Keratinocyte (primary cell): Measurements from ENCODE around the gene SOWAHC.

Source experiments
- EZH2 ChIP-seq: IDR thresholded peaks from one replicate; pipeline ENCODE4 v1.6.1; 2012; ENCODE audit warnings: inconsistent platforms, mild to moderate bottlenecking, low read length, moderate library complexity
- TF ChIP-seq, protein P1 (sequence below), 3 experiments: IDR thresholded peaks in 1 of 3; conservative IDR thresholded peaks in 1 of 3; optimal IDR thresholded peaks in 1 of 3; 2 replicates in 2 of 3; 3 replicates in 1 of 3; pipeline versions ENCODE3 to v1.5.1; 2011; ENCODE audit warnings: low read length in 3 of 3, mild to moderate bottlenecking in 3 of 3, moderate library complexity in 2 of 3, control low read depth in 1 of 3, inconsistent platforms in 1 of 3; ENCODE audit not compliant: insufficient read depth in 2 of 3; ENCODE audit errors: extremely low read depth in 1 of 3

DNA sequence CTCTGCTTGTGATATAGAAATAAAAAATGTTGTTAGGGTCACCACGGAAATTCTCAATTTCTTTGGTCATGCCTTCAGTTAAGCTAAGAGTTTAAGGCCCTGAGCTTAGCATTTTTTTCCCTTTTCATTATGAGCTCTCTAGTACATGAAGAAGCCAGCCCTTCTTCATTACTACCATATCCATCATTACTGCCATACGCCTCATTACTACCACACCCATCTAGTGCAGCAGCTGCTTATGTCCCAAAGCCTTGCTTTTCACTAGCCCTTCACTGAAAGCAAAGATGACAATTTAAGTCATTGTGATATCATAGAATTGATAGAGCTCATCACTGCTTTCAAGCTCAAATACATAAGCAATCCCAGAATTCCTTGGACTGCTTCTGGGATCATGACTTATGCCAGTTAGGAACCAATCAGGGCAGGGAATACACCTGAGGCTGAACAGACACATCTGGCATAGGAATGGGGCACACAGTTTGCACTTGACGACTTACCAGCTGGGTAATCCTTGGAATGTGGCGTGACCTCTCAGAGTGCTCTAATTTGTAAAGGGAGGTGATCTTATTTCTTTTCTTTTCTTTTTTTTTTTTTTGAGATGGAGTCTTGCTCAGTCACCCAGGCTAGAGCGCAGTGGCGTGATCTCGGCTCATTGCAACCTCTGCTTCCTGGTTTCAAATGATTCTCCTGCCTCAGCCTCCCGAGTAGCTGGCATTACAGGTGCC, 40.3 kb downstream of the SOWAHC start:
- TF ChIP-seq, protein P1, sequence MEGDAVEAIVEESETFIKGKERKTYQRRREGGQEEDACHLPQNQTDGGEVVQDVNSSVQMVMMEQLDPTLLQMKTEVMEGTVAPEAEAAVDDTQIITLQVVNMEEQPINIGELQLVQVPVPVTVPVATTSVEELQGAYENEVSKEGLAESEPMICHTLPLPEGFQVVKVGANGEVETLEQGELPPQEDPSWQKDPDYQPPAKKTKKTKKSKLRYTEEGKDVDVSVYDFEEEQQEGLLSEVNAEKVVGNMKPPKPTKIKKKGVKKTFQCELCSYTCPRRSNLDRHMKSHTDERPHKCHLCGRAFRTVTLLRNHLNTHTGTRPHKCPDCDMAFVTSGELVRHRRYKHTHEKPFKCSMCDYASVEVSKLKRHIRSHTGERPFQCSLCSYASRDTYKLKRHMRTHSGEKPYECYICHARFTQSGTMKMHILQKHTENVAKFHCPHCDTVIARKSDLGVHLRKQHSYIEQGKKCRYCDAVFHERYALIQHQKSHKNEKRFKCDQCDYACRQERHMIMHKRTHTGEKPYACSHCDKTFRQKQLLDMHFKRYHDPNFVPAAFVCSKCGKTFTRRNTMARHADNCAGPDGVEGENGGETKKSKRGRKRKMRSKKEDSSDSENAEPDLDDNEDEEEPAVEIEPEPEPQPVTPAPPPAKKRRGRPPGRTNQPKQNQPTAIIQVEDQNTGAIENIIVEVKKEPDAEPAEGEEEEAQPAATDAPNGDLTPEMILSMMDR (optimal IDR thresholded peaks at IDR 0.05 in 1 of 3, IDR thresholded peaks at IDR 0.05 in 1 of 3, conservative IDR thresholded peaks at IDR 0.05 in 1 of 3; ENCODE audit: extremely low read depth in 1 of 3, insufficient read depth in 2 of 3, low read length in 3 of 3), result no peak
- no peak for TF ChIP-seq EZH2
